Activated gamma-delta T cell (primary cell): Measurements from ENCODE around the gene CD209.

Experiments
- DNase-seq: peaks from one replicate; lab custom pipeline; 2025; lab: John Stamatoyannopoulos, UW

CD209 gene

GRCh38 chr19:7705387-7706187 is 41.7 kb downstream of the CD209 start:
- DNase-seq: no peak

GRCh38 chr19:7704280-7705060 is 42.9 kb downstream of the CD209 start:
- DNase-seq: no peak

- DNase-seq: no peak
Observed at GRCh38 chr19:7703332-7703731, 44.0 kb downstream of the CD209 start.

GRCh38 chr19:7701654-7702457 is 45.5 kb downstream of the CD209 start, which contains the start of gene FCER2:
Gene FCER2 (minus strand): TSS chr19:7702131. CDS start chr19:7699760, 2,371 bp downstream.
- no peak for DNase-seq

- no peak for DNase-seq
Observed at GRCh38 chr19:7701049-7701653, 46.2 kb downstream of the CD209 start.

GRCh38 chr19:7699417-7700401 is 47.6 kb downstream of the CD209 start:
- DNase-seq: no peak

- DNase-seq: no peak
Observed at GRCh38 chr19:7699003-7699402, 48.3 kb downstream of the CD209 start.

- DNase-seq: no peak
Observed at GRCh38 chr19:7698583-7698982, 48.8 kb downstream of the CD209 start.

- DNase-seq: no peak
Observed at GRCh38 chr19:7697721-7698287, 49.5 kb downstream of the CD209 start.

GRCh38 chr19:7694499-7694898 is 52.8 kb downstream of the CD209 start:
- no peak for DNase-seq

GRCh38 chr19:7692417-7693088 is 54.8 kb downstream of the CD209 start:
- no peak for DNase-seq

GRCh38 chr19:7691497-7691896 is 55.8 kb downstream of the CD209 start:
- no peak for DNase-seq

GRCh38 chr19:7690779-7691258 is 56.5 kb downstream of the CD209 start:
- no peak for DNase-seq
